IPS DF 19.7 (cell line): ENCODE data around the gene NIBAN1.
"Not testable (repeated sequence)": the region's sequence is repeated elsewhere in the genome, so short reads cannot be mapped to it uniquely, and the experiment has no call there.

Source experiments
- DNase-seq: peaks from one replicate; pipeline ENCODE4 v3.0.0-alpha.2; 2013; ENCODE audit warnings: low read depth, low spot score

The NIBAN1 gene

DNA sequence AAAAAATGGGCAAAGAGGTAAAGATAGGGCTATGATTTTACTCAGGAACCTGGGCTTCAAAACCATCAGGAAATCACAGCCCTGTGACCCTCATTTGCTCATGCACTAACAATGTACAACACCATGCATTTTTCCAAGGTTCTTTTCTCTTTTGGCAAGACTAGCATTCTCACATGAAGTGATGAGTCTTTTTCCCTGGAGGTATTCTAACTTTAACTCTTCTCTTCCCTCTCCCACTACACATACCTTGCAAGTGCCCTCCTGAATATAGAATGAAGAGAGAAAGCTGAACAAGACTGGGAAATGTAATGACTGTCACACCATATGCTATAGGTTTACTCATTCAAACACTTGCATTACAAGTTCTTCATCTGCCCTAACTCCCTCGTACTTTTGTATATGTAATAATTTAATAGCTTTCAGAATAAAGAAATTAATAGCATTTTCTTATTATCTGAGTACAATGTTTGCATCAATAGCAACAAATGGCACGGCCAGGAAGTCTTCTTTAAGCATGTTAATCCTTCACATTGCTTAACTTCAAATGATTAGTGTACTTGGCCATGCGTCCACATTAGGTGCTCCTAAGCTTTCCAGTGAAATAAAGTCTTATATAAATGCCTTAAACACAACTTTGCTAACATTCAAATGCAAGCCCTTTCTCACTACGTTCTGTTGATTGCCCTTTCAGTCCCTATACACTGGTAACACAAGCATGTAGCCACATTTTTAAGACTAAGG, 1.8 kb downstream of the NIBAN1 start:
- no peak for DNase-seq

DNA sequence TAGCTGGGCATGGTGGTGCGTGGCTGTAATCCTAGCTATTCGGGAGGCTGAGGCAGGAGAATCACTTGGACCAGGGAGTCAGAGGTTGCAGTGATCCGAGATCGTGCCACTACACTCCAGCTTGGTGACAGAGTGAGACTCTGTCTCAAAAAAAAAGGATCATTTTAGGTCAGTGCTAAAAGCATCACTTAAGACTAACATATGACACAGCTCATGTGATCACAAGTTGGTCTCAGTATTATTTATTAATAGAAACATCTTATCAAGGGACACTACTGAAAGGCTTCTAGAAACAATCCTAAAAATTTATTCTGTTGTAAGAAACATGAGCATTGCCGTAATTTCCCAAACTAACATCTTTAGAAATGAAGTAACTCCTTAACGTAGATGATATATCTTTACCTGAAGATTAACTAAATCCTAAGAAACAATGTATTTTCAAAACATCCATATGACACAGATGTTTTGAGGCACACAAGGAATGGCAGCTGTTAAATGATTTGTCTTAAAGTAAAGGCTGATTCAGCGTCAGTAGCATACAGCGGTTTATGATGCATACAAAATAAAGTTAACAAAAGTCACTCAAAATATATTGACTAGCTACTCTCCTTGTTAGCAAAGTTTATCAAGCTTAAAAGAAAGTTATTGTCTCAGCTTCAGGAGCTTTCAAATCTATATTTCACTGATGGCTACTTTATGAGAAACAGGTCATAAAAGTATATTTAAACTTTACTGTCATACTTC, 2.6 kb downstream of the NIBAN1 start:
- no peak for DNase-seq

DNA sequence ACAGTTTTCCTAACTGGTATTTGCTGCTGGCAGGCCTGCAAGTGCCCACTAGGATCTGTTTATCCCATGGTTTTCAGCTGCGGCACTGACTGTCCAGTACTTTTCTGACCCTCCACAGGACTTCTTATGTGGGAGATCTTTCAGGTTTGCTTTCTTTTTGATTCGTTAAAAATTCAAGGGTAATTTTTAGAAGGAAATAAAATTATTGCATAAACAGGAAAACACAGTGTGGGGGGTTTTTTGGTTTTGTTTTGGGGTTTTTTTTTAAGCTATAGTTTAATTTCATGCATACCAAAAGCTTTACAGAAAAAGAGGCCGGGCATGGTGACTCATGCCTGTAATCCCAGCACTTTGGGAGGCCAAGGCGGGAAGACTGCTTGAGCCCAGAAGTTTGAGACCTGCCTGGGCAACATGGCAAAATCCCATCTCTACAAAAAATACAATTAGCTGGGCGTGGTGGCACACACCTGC, 3.6 kb downstream of the NIBAN1 start:
- no peak for DNase-seq

DNA sequence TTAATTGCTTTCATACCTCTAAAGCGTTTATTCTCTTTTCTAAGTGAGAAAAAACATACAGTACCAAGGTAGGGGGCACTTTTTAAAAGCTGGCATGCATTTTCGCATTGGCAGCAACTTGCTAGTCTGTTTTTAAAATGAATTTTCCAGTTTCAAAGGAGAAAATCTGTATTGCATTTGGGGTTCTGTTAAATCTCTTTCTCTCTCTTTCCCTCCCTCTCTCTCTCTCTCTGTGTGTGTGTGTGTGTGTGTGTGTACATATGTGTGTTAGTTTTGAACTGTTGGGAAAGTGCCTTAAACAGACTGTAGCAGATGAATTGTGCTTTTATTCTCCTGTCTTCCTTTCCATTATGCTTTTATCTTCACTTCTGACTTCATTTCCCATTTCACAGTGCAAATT, 7.3 kb downstream of the NIBAN1 start:
- no peak for DNase-seq

DNA sequence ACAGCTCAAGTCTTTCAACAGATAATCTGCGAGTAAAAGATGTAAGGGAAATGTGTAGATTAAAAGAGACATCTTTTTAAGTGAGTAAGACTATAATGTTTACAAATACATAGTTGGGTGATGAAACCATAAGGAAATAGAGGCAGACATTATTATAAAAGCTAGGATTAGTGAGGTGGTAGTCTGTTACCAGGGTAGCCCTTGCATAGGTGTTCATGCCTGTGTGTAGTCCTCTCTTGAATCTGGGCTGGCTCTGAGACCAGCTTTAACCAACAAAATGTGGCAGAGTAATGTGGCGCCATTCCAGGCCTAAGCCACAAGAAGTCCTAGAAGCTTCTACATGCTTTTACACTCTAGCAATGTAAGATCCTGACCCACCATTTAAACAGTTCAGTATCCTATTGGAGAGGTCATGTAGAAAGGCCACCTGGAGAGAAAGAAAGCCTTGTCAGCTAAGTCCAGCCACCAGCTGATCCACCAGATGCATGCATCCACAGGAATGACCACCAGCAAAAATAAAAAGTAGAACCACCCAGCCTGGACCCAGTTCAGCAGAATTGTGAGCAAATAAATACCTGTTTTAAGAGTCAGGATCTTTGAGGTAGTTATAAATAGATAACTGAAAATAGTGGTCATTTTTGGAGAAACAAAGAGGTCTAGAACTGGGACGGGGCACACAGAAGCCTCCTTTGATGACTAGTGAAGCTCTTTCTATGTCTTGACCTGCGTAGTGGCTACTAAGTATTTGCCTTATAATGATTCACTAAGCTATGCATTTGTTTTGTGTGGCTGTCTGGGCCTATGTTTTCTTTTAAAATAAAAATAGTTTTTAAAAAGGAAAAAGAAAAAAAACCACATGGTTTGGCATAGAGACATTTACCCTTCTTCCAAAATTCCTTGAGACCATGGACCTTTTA, 8.1 kb downstream of the NIBAN1 start:
- DNase-seq: no peak

DNA sequence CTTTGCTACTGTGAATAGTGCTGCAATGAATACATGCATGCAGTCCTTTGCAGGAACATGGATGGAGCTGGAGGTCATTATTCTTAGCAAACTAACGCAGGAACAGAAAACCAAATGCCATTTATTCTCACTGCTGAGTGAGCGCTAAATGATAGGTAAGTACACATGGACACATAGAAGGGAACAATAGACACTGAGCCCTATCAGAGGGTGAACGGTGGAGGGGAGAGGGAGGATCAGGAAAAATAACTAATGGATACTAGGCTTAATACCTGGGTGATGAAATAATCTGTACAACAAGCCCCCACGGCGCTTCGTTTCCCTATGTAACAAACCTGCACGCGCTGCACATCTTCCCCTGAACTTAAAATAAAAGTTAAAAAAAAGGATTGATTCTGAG, 8.9 kb downstream of the NIBAN1 start:
- no peak for DNase-seq

DNA sequence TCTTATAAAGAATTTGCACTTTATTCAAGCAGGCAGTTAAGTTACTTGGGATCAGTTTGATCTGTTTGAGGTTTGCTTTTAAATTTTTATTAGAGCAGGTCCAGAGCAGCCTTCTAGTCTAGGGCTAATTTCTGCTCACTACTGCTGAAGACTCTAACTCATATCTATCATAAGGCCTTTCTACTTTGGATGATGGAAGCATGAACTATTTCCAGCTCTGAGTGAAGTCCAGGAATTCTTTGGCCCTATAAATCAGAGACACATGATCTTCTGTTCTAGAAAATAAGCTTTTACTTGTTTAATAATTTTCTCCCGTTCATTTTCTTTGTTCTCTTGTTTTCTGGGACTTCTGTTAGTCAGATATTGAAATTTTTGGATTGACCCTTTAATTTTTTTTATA, 14.7 kb downstream of the NIBAN1 start:
- DNase-seq: no peak

DNA sequence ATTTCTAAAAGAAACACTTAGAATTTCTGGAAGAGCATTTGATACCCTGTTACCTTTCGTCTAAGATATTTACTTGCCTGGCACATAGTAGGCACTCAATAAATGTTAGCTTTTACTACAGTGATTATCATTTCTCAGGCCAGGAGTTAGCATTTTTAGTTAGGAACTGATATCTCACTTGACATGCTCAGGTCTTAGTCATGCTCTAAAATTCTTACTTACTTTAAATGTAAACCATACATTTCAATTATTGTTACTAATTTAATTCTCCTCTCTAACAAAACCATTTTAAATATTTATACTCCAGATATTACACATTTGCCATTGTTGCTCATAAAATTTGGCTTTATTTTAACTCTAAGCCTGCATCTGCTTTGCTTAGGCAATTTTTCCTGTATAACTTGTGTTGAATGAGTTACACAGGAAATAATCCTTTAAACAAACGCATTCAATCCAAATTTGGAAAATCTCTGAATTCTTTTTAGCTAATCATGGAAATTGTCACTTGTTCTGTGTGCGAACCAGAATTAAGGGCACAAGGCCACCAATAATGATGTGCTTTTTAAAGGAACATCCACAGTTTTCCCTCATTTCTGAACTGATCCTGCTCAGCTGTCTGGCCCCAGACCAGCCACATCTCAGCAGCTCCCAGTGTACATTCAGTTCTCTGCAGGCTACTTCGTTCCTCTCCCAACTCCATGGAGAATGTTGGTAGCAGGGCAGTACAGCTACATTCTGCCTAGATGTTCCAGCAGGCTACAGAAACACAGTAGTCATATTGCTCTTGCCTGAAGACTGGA, 15.6 kb downstream of the NIBAN1 start:
- no peak for DNase-seq

DNA sequence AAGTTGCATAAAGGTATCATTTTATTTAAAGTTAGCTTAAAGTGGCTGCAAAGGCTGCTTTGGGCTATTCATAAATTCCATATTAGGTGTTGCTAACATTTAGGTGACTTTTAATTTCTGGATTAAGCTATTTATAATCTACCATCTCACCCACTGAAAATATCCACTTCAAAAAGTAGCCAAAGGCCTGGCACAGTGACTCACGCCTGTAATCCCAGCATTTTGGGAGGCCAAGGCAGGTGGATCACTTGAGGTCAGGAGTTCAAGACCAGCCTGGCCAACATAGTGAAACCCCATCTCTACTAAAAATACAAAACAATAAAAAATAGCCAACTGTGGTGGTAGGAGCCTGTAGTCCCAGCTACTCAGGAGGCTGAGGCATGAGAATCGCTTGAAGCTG, 16.4 kb downstream of the NIBAN1 start:
- DNase-seq: not testable (repeated sequence)

DNA sequence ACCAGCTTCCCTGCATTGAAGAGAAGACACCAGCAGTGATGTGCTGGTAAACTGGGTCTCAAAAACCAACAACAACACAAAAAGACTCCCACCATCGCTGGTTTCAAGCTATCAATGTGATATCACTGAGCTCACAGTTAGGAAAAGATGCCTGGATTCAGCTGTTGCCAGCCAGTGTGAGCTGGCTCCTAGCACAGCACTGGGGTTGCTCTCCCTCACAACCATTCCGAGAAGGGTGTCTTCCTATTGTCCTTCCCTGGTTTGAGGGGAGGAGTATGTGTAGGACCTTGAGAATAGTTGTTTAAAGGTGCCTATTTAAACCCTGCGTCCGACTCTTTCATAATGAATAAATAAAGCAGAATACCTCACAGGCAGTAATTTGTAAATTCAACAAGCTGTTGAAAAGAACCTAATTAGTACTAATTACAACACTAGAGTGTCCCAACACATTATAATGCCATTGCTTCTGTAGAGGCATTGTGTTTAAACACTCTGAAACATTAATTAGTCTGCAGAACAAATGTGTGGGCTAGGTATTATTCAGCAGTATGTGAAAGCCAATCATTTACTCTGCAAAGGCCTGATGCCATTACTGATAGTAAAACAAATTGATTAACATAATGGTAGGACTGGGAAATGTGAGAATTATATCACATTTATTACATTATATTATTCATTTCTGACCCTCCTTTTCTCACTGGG, 17.2 kb downstream of the NIBAN1 start:
- no peak for DNase-seq

DNA sequence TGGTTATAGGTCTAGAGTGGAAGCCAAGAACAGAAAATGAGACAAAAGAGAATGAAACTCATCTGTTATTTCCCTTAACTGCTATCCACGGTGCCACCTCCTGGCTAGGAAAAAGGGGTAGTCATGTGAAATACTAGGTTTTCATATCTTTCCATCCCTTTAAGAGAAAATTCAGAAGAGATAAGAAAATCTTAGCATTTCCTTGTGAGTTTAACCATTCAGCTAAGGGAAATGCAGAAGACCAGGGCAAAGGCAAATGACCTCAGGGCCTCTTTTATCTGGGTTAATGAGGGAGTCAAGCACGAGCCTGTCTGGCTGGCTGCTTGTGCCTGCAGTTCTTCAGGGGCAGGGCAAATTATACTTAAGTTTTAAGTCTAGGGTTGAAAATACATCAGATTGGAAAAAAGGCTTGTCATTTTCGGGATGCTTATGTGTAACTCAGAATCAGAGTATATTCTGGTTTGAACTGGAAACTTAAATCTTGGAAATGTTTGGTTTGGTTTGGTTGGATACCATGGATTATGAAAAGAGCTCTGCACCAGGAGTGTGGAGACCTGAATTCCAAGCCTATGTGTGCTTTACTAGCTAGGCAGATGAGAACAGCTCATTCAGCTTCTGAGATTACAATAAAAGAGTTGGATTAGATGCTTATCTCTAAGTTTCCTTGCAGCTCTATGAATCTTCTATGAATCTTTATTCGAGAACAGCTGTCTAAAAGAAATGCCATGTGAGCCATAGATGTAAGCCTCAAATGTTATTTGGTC, 19.9 kb downstream of the NIBAN1 start:
- DNase-seq: no peak

DNA sequence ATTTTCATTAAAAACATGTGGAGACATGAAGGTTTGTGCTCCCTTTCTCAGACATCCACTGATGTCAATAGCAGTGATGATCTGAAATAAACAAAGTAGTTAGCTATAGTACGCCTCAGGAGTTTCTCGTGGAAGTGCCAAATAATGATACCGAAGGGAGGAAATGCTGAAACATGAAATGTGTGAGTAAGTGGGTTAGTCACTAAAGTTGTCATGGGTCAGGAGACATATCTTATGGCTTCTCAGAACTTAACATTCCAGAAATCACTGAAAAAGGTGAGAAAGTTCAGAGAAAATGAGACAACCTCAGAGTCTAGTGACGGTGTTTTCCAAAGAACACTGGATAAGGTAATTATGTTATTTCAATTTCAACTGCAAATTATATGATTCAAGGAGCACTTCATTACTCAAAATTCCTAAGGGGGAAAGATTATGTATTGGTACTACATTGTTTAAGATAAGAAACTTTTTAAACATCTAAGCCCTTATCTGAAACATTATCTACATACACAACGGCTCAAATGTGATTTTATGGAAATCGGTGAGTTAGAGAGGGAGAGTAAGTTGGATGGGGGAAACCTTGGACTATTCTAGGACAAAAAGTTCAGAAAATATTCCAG, 20.6 kb downstream of the NIBAN1 start:
- DNase-seq: no peak

DNA sequence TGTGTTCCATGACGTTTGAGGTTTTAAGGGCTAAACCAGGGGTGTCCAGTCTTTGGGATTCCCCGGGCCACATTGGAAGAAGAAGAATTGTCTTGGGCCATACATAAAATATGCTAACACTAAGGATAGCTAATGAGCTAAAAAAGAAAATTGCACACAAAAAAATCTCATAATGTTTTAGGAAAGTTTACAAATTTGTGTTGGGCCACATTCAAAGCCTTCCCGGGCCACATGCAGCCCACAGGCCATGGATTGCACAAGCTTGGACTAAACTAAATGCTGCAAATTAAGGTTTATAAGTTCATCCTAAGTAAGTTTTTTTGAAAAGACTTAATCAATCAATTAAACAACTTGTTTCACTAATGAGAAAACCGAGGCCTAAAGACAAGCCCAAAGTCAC, 21.9 kb downstream of the NIBAN1 start:
- no peak for DNase-seq

DNA sequence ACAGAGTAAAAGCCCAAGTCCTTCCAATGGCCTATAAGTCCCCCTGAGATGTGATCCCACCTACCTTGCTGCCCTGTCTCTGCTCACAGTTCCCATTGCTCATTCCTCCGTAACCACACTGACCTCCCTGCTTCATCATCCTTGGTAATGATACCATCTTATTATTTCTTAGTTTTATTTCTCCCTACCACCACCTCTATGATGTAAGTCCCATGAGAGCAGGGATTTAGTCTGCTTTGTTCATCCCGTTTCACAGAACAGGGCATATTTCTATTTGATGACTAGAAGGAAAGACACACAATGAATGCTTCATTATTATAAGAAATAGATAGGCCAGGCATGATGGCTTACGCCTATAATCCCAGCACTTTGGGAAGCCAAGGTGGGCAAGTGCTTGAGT, 22.5 kb downstream of the NIBAN1 start:
- no peak for DNase-seq

DNA sequence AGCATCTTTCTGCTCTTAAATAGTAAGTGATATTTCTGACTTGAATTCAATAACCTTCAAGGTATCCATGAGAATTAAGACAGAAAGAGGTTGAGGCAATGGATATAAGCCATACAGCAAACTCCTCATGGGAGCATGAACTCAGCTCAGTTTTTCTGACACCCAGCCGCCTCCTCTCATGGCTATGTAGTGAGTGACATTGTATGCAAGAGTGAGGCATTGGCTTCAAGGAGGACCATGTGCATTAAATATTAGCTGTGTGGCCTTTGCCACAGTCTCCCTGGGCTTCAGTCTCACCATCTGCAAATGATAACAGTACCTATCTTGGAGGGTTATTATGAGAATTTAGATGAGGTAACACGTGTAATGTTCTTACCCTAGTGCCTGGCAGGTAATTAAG, 23.4 kb downstream of the NIBAN1 start:
- no peak for DNase-seq

DNA sequence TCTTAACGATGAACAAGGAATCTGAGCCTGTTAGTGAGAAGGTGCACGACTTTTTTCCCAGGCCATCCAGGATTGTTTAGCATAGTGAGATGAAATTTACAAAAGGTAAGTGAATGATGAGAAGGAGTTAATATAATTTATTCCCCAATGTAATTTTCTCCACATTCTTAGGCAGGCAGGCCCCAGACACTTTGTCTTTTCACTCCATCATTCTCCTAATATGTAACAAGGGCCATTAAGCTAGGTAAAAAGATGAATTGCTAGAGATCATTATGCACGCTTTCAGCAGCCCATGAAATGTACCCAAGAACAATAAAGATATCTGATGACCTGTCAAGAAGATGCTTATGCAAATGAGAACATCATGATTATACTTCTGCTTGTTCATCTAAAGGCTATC, 24.1 kb downstream of the NIBAN1 start:
- DNase-seq: no peak

DNA sequence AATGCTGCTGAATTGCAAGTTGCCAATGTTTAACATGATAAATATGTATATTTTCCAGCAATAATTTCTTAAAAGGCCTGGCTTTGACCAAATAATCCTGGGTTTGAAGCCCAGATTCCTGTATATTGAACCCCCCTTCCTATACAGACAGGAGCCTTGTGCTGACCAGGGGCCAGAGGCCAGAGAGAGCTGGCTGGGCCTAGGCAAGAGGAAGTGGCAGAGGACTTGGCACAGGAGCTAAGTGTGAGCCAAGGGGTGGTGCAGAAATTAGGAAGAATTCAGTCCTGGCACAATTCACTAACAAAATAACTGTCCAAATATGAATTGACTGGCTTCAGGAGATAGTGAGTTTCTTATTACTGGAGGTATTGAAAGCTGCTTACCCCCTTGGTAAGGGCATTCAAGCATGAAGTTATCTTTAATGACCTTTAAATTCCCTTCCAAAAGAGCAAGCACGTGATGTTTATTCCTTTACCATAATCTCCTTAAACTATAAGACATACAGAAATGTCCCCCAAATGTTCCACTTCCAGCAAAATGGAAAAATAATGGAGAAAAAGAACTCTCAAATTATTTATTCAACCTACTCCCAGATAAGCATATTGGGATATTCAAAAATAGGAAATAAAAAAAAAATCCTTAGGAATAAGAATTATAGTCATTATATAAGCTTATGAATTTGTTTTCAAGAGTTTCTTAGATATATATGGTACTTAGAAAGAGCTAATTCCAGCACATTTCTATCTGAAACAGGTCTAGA, 26.6 kb downstream of the NIBAN1 start:
- no peak for DNase-seq

DNA sequence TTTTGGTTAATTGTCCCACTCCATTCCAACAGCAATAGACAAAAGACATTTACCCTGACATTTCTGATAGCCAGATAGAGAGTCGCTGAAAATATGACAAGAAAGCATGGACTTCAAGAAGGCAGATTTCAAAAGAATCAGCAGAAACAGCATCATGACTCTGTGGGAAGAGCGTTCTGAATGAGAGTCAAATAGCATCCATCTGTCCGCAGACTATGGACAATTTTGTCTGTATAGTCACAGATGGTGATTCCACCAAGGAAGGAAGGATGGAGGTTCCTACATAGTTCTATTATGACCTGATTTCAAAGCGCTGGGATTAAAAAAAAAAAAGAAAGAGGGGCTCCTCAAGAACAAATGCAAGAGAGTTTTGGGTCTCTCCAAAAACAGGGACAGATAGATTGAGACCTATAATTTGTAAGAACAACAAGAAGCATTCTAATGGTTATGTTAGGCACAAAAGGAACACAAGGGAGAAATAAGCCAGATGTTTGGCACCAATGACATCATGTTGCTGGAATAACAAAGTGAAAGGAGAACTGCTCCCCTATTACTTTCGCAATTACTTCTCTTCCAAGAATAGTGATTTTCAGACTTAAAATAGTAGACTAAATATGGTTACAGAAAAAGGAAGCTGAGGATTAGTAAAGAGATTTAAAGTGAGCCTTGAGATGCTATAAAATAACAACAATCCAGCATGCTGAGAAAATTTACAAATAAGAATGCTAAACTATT, 28.5 kb downstream of the NIBAN1 start:
- no peak for DNase-seq
